Measurements from ENCODE around the gene DHX38.
"Not testable (repeated sequence)": the region's sequence is repeated elsewhere in the genome, so short reads cannot be mapped to it uniquely, and the experiment has no call there.

DHX38 gene

GRCh38 chr16:72093448-72094265, at the start of gene DHX38, which contains the start of gene TXNL4B:
Gene DHX38, plus strand, starts transcription at chr16:72093847. Its CDS starts 2,311 bp downstream, at chr16:72096158.
Gene TXNL4B, minus strand, starts transcription at chr16:72093620. Its CDS starts 2,871 bp downstream, at chr16:72090749.
- in situ Hi-C loops (cut with MboI; ENCODE audit: low sequenced_read_pairs): no loop called here

GRCh38 chr16:72044296-72044695, 49.4 kb upstream of the DHX38 start:
- in situ Hi-C loops (cut with MboI; ENCODE audit: low sequenced_read_pairs): no loop called here

GRCh38 chr16:72044825-72045359, 48.8 kb upstream of the DHX38 start:
- in situ Hi-C loops (cut with MboI; ENCODE audit: low sequenced_read_pairs): no loop called here

- in situ Hi-C loops (cut with MboI; ENCODE audit: low sequenced_read_pairs): no loop called here
Measured at GRCh38 chr16:72049110-72049509, 44.5 kb upstream of the DHX38 start.

GRCh38 chr16:72050769-72051464, 42.7 kb upstream of the DHX38 start:
- in situ Hi-C loops (cut with MboI; ENCODE audit: low sequenced_read_pairs): no loop called here

- in situ Hi-C loops (cut with MboI; ENCODE audit: low sequenced_read_pairs): no loop called here
Measured at GRCh38 chr16:72051818-72052217, 41.8 kb upstream of the DHX38 start.

GRCh38 chr16:72054254-72054847, 39.3 kb upstream of the DHX38 start, which contains the start of gene HP:
Gene HP, plus strand, starts transcription at chr16:72054505. Its CDS starts 148 bp downstream, at chr16:72054653.
- in situ Hi-C loops (cut with MboI; ENCODE audit: low sequenced_read_pairs): not testable (repeated sequence)

- in situ Hi-C loops (cut with MboI; ENCODE audit: low sequenced_read_pairs): no loop called here
Measured at GRCh38 chr16:72055911-72056310, 37.7 kb upstream of the DHX38 start.

- in situ Hi-C loops (cut with MboI; ENCODE audit: low sequenced_read_pairs): not testable (repeated sequence)
Measured at GRCh38 chr16:72057313-72057712, 36.3 kb upstream of the DHX38 start.

- in situ Hi-C loops (cut with MboI; ENCODE audit: low sequenced_read_pairs): not testable (repeated sequence)
Measured at GRCh38 chr16:72059060-72059459, 34.6 kb upstream of the DHX38 start.

GRCh38 chr16:72060405-72060804, 33.2 kb upstream of the DHX38 start:
- in situ Hi-C loops (cut with MboI; ENCODE audit: low sequenced_read_pairs): no loop called here

- in situ Hi-C loops (cut with MboI; ENCODE audit: low sequenced_read_pairs): no loop called here
Measured at GRCh38 chr16:72061564-72061963, 32.1 kb upstream of the DHX38 start.

- in situ Hi-C loops (cut with MboI; ENCODE audit: low sequenced_read_pairs): no loop called here
Measured at GRCh38 chr16:72064361-72064894, 29.2 kb upstream of the DHX38 start.

GRCh38 chr16:72066747-72067146, 26.9 kb upstream of the DHX38 start:
- in situ Hi-C loops (cut with MboI; ENCODE audit: low sequenced_read_pairs): no loop called here

GRCh38 chr16:72068930-72069329, 24.7 kb upstream of the DHX38 start:
- in situ Hi-C loops (cut with MboI; ENCODE audit: low sequenced_read_pairs): no loop called here

- in situ Hi-C loops (cut with MboI; ENCODE audit: low sequenced_read_pairs): no loop called here
Measured at GRCh38 chr16:72072514-72073342, 20.9 kb upstream of the DHX38 start.

GRCh38 chr16:72073560-72074230, 20.0 kb upstream of the DHX38 start:
- in situ Hi-C loops (cut with MboI; ENCODE audit: low sequenced_read_pairs): no loop called here

- in situ Hi-C loops (cut with MboI; ENCODE audit: low sequenced_read_pairs): not testable (repeated sequence)
Measured at GRCh38 chr16:72075067-72075466, 18.6 kb upstream of the DHX38 start.

- in situ Hi-C loops (cut with MboI; ENCODE audit: low sequenced_read_pairs): not testable (repeated sequence)
Measured at GRCh38 chr16:72076991-72077706, 16.5 kb upstream of the DHX38 start.

All from HL-60/S4 treated with phorbol 12-myristate 13-acetate at 8.2 ng/mL for 4 days and 3 days (cell line).